Measurements from ENCODE around the gene RSPH3.

DNA sequence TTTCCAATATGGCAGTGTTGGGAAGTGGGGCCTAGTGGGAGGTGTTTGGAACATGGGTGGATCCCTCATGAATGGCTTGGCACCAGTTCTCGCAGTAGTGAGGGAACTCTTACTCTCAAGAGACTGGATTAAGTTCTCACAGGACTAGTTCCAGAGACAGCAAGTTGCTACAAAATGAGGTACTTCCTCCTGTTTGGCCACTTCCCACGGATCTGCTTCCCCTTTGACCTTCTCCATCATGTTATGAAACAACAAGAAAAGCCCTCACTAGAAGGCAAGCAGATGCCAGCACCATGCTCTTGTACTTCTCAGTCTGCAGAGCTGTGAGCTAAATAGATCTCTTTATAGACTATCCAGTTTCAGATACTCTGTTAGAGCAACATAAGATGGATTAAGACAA, 3.1 kb downstream of the RSPH3 start:
- TF ChIP-seq, protein P1, sequence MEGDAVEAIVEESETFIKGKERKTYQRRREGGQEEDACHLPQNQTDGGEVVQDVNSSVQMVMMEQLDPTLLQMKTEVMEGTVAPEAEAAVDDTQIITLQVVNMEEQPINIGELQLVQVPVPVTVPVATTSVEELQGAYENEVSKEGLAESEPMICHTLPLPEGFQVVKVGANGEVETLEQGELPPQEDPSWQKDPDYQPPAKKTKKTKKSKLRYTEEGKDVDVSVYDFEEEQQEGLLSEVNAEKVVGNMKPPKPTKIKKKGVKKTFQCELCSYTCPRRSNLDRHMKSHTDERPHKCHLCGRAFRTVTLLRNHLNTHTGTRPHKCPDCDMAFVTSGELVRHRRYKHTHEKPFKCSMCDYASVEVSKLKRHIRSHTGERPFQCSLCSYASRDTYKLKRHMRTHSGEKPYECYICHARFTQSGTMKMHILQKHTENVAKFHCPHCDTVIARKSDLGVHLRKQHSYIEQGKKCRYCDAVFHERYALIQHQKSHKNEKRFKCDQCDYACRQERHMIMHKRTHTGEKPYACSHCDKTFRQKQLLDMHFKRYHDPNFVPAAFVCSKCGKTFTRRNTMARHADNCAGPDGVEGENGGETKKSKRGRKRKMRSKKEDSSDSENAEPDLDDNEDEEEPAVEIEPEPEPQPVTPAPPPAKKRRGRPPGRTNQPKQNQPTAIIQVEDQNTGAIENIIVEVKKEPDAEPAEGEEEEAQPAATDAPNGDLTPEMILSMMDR (IDR thresholded peaks at IDR 0.05): no peak
- no peak for TF ChIP-seq POLR2A (IDR thresholded peaks at IDR 0.05)
